Activated naive CD8-positive, alpha-beta T cell treated with anti-CD3 and anti-CD28 coated beads, Interleukin-2, amount 50 U/mL, for 16 hours (primary cell): ENCODE measurements around the gene ADPRHL1.
"Not testable (repeated sequence)": the region's sequence is repeated elsewhere in the genome, so short reads cannot be mapped to it uniquely, and the experiment has no call there.

Experiments
- DNase-seq: peaks from one replicate; pipeline ENCODE4 v3.0.0-alpha.2; 2020; ENCODE audit warnings: low read depth, low spot score

Gene ADPRHL1

GRCh38 chr13:113373811-113374485 lies 79.3 kb downstream of the ADPRHL1 start:
- DNase-seq = no peak

GRCh38 chr13:113371701-113372100 lies 81.6 kb downstream of the ADPRHL1 start:
- not testable (repeated sequence) for DNase-seq

- no peak for DNase-seq
Measured at GRCh38 chr13:113371061-113371460, 82.2 kb downstream of the ADPRHL1 start.

- DNase-seq = no peak
Measured at GRCh38 chr13:113369881-113370280, 83.4 kb downstream of the ADPRHL1 start.

GRCh38 chr13:113369189-113369588 lies 84.1 kb downstream of the ADPRHL1 start:
- no peak for DNase-seq

GRCh38 chr13:113368353-113368752 lies 84.9 kb downstream of the ADPRHL1 start:
- not testable (repeated sequence) for DNase-seq

GRCh38 chr13:113367771-113368170 lies 85.5 kb downstream of the ADPRHL1 start:
- no peak for DNase-seq

- DNase-seq = no peak
Measured at GRCh38 chr13:113367020-113367560, 86.2 kb downstream of the ADPRHL1 start.

GRCh38 chr13:113365971-113366588 lies 87.2 kb downstream of the ADPRHL1 start:
- DNase-seq = no peak

- no peak for DNase-seq
Measured at GRCh38 chr13:113365583-113365970, 87.7 kb downstream of the ADPRHL1 start.

GRCh38 chr13:113364901-113365582 lies 88.2 kb downstream of the ADPRHL1 start:
- DNase-seq = no peak

GRCh38 chr13:113364311-113364889 lies 88.9 kb downstream of the ADPRHL1 start:
- no peak for DNase-seq

- no peak for DNase-seq
Measured at GRCh38 chr13:113361406-113361805, 91.9 kb downstream of the ADPRHL1 start.

GRCh38 chr13:113360446-113360845 lies 92.8 kb downstream of the ADPRHL1 start:
- no peak for DNase-seq

- DNase-seq = no peak
Measured at GRCh38 chr13:113359571-113359970, 93.7 kb downstream of the ADPRHL1 start.

- no peak for DNase-seq
Measured at GRCh38 chr13:113358653-113359190, 94.6 kb downstream of the ADPRHL1 start.

GRCh38 chr13:113357529-113357928 lies 95.8 kb downstream of the ADPRHL1 start:
- no peak for DNase-seq

- DNase-seq = no peak
Measured at GRCh38 chr13:113356596-113356995, 96.7 kb downstream of the ADPRHL1 start.

- no peak for DNase-seq
Measured at GRCh38 chr13:113355621-113356020, 97.7 kb downstream of the ADPRHL1 start.

- no peak for DNase-seq
Measured at GRCh38 chr13:113354831-113355610, 98.3 kb downstream of the ADPRHL1 start.

- DNase-seq = no peak
Measured at GRCh38 chr13:113353254-113353653, 100.0 kb downstream of the ADPRHL1 start.
